T-helper 1 cell treated with Interleukin-12 subunit alpha and Interleukin-12 subunit beta and Interleukin-4 antibody, amounts not matched to agents 30 ng/mL and 1 ng/mL, for 36 hours (primary cell): ENCODE measurements around the gene NEDD4. TPM values are rescaled to one million over a fixed set of nuclear protein-coding genes. Genes with fewer than 3 reads are reported as not detected.
"Not testable (repeated sequence)": the region's sequence is repeated elsewhere in the genome, so short reads cannot be mapped to it uniquely, and the experiment has no call there.

Experiments
- intact Hi-C: fragments of 100-400 bp; cut with micrococcal nuclease; formaldehyde crosslinking; loops from one replicate; pipeline ENCODE4 v1.15.1; 2024
- total RNA-seq: library from RNA; stranded (reverse); gene quantifications from 2 replicates; pipeline ENCODE4 v1.2.3, GENCODE V29; 2022

NEDD4 gene
- total RNA-seq, 1 donor from 2014 or later, result 11.4 TPM

DNA sequence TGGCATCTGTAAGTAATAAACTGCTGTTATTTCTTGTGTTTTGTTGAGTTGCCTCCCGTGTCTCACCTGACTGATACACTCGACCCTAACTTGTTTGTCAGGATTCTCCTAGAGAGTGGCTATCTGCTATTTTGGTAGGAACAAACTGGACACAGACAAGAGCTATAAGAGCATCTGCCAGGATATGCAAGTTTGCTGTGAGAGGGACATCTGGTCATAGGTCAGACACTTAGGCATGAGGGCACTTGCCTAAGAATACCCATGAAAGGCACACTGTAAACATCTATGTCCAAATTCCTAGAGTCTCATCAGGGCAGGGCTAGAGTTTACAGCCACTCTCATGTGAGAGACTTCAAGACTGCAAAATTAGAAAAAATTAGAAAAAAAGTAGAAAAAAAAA lies 32.5 kb downstream of the NEDD4 start:
- intact Hi-C loops, result no loop called here

DNA sequence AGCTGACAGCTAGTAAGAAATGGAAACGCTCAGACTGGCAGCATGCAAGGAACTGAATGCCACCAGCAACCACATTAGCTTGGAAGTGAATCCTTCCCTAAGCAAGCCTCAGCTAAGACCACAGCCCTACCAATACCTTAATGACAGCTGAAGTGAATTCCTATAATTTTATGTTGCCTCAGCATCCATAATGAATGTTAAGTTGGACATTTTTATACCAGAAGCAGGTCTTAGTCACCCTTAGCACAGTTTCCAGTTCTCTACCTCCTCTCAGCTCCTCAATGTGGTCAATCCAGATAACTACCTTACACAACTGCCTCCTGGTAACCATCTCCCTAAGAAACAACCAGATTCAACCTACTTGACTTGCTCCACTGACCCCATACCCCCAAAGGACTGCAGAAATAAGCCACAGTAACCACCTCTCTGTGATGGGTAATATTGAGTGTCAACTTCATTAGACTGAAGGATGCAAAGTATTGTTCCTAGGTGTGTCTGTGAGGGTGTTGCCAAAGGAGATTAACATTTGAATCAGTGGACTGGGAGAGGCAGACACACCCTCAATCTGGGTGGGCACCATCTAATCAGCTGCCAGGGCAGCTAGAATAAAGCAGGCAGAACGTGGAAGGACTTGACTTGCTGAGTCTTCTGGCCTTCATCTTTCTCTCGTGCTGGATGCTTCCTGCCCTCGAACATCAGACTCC lies 33.5 kb downstream of the NEDD4 start:
- intact Hi-C loops, result no loop called here

DNA sequence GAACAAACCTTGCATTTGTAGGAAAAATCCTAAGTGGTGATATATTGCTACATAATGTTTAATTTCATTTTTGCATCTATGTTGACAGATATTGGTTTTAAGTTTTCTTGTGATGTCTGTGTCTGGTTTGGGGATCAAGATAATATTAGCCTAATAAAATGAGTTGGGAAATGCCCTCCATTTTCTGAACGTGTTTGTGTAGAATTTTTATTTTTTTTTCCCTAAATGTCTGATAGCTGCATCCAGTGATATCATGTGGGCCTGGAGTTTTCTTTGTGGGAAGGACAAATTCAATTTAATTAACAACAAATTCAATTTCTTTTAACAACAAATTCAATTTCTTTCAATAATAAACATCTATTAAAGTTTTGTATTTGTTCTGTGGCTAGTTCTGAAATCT lies 35.1 kb downstream of the NEDD4 start:
- intact Hi-C loops, result no loop called here

DNA sequence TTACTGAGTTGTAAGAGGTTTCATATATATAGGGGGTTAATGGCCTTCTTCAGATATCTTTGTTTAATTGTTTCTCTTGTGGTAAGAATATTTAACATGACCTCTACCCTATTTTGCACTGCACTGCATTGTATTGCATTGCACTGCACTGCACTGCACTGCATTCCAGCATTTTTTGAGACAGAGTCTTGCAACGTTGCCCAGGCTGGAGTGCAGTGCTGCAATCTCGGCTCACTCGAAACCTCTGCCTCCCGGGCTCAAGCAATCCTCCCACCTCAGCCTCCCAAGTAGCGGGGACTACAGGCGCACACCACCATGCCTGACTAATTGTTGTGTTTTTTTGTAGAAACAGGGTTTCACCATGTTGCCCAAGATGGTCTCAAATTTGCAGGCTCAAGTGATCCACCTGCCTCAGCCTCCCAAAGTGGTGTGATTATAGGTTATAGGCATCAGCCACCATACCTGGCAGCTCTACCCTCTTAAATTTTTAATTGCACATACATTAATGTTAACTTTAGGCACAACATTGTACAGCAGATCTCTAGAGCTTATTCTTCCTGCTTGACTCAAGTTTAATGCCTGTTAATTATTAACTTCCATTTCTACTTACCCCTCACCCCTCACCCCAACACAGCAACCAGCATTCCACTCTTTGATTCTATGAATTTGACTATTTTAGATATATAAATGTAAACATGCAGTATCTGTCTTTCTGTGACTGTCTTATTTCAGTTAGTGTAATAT lies 38.4 kb downstream of the NEDD4 start:
- intact Hi-C loops, result no loop called here

DNA sequence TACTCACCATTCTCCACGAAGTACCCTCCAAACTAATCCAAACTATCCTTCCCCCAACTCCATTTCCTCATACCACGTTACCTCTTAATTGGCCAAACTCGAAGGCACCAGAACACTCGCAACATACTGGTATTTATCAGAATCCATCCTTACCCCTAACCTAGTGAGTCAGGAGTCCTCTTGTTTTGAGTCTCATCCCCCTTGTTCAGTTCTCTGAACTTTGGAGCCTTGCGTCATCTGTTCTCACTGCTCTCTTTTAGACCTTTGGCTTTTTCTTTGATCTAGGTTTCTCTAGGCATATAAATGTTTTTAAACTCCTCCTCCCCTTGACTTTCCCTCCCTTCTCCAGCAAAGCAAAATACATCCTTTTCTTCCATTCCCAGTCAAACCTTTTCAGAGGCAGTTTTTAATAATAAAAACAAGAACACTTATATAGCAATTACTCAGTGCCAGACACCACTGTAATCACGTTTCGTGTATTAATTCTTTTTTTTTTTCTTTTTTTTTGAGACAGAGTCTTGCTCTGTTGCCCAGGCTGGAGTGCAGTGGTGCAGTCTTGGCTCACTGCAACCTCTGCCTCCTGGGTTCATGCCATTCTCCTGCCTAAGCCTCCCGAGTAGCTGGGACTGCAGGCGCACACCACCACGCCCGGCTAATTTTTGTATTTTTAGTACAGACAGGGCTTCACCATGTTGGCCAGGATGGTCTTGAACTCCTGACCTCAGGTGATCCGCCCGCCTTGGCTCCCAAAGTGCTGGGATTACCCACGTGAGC lies 40.7 kb downstream of the NEDD4 start:
- intact Hi-C loops, result not testable (repeated sequence)

DNA sequence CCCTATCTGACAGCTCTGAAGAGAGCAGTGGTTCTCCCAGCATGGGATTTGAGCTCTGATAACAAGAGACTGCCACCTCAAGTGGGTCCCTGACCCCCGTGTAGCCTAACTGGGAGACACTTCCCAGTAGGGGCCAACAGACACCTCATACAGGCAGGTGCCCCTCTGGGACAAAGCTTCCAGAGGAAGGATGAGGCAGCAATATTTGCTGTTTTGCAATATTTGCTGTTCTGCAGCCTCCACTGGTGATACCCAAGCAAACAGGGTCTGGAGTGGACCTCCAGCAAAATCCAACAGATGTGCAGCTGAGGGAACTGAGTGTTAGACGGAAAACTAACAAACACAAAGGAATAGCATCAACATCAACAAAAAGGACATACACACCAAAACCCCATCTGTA lies 48.8 kb downstream of the NEDD4 start:
- intact Hi-C loops, result not testable (repeated sequence)

DNA sequence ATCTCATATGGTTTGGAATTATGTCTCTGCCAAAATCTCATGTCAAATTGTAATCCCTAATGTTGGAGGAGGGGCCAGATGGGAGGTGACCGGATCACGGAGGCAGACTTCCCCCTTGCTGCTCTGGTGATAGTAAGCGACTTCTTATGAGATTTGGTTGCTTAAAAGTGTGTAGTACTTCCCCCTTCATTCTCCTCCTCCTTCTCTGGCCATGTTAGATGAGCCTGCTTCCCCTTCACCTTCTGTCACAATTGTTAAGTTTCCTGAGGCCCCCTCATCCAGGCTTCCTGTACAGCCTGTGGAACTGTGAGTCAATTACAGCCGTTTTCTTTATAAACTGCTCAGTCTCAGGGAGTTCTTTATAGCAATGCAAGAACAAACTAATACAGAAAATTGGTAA lies 51.1 kb downstream of the NEDD4 start:
- intact Hi-C loops, result no loop called here

DNA sequence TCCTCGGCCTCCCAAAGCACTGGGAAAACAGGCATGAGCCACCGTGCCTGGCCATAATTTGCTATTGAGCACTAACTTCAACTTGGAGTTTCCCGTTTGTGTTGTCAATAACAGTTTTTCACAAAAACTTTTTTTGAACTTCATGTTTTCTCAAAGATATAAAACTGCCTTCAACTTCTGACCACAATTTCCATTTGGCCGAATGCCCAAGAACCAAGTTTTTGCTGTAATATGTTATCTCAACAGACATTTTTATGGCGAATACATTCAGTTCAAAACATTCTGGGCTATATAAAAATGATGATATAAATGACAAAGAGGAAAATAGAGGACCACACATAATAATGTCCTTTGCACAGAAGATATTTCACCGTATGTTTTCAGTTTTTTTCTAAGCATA lies 56.4 kb downstream of the NEDD4 start:
- intact Hi-C loops, result no loop called here

DNA sequence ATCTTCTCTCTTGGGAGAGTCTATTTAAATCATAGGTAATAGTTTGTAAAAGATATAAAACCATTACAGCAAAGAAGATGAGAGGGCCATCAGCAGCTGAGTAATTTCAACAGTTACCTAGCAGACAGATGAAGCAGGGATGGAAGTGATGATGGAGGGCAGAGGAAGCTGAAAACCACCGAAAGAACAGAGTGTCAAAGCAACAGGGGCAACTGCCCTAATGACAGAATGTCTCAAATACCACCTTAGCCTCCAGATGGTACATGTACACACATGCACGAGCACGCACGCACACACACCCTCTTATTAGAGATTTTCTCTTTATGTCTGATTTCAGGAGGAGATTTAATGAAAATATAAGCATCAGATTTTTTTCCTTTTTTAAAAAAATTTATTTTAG lies 64.5 kb downstream of the NEDD4 start:
- intact Hi-C loops, result no loop called here

DNA sequence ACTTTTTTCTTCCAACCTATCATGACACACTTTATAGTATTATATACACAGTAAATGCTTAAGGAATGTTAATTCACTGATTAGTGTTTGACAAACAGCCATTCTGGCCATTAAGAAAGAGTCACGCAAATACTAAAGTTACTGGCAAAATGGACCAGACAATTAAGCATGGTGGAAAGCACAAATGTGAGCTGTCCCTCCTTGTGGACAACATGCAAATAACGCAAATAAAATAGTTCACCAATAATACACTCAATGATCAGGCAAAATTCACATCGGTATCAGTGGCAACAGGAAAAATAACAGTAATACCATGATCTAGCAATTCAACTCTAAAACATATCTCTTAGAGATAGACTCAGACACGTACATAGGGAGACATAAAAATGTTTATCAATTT lies 71.7 kb downstream of the NEDD4 start:
- intact Hi-C loops, result no loop called here

DNA sequence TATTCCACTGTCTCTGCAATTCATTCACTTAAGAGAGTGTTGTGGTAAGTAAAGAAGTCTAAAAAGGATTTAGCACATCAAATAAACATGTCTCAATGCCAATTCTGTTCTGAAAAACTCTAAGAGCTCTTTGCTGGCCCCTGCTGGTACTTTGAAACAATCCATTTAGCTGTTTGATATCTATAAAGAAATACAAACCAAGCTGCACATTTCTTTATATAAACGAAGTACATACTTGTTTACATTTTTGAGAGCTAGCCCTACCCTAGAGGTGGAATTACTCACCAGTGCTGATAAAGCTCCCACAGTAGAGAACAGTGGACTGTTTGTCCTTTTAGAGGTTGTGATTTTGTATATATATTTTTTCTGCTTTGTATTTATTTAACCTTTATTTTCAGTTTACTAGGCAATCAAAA lies 75.5 kb downstream of the NEDD4 start:
- intact Hi-C loops, result loop anchor here (5.0 kb wide), 2 partner anchors 134 to 271 kb away; no protein-coding TSS in a partner anchor

DNA sequence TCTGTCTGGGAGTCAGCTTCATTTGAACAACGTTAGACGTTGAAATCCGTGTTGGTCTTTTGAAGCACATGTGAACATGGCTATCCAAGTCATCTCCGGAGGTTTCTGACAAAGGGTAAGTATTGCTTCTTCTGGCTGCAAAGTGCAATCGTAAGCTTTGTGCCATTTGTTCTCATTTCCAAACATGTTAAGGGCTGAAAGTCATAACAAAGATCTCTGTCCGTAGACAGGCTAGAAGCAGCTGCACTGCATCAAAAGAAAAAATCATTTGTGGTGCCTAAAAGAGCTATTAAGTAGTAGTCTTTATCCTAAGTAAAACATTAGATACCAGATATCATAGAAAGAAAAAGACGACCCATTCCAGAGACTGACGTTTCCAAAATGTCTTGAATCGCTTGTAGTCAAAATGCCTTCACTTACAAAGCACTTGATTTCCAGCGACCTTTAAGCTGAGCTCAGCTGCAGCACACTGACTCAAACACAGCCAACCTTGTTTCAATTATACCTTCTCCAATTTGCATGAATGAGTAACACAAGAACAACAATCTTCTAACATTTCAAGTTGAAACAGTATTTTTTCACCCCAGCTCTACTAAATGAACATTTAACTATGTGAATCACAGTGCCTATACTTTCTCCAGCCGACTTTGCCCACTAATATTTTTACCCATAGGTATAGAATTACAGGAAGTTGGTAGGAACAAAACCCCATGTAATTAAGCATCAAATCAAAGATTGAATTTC lies 76.6 kb downstream of the NEDD4 start:
- intact Hi-C loops, result loop anchor here (5.0 kb wide), 2 partner anchors 135 to 270 kb away; no protein-coding TSS in a partner anchor

DNA sequence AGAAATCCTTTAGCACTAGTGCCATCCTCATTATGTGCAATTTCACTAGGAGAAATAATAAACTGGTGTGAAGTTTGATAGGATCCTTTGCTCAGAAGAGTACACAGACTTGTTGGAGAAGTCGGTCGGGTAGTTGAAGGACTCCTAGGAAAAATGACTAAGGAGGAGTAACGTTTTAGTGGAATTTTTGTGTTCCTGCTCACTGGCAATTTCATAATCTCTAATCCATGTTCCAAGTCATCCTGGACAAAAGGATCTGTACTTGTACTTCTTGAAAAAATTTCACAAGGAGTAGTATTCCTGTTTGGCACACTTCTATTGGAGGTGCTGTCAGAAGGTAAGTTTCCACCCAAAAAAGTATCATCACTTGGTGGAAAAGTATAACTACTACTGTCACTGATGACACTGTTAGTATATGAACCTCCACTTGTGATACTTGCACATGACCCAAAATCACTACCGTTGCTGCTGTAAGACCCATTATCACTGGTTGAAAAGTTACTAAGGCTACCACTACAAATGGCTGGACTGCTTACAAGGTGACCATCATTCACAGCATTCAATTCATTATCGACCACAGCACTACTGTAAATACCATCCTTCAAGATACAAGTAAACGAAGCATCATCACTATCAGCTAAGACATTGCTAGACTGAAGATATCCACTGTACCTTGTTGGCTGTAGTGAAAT lies 77.4 kb downstream of the NEDD4 start:
- intact Hi-C loops, result loop anchor here (5.0 kb wide), 2 partner anchors 136 to 269 kb away; no protein-coding TSS in a partner anchor

DNA sequence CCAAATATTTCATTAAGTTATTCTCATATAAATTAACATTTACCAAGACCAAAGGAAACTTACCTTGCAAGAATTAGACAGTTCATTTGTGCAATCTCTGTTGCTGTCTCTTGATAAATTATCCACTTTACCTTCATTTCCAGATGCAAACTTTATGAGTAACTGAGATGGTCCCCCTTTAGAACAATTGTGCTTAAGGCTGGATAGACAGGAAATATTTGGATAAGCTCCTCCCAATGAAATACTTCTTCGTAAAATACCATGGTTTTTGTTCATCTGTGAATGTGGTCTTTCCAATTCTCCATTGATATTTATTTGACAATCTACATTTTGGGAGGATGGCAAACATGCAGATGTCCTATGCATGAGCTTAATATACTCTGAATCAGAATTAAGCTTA lies 78.2 kb downstream of the NEDD4 start:
- intact Hi-C loops, result loop anchor here (5.0 kb wide), 2 partner anchors 137 to 268 kb away; no protein-coding TSS in a partner anchor

DNA sequence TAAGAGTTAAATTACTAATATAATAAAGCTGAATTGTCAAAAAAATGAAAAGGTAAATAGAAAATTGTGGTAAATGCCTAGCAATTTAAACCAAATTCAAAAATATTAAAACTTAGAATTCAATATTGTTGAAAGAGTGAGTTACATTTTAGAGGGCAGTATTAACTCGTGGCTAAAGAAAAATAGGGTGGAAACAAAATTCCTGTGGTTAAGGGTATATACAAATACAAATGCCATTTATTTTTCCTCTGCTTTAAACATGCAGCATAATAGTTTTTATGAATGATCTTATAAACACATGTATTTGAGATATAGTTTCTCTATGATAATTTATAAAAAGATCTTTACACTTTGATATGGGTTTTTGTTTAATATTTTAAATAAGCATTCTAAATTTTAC lies 79.0 kb downstream of the NEDD4 start:
- intact Hi-C loops, result no loop called here

DNA sequence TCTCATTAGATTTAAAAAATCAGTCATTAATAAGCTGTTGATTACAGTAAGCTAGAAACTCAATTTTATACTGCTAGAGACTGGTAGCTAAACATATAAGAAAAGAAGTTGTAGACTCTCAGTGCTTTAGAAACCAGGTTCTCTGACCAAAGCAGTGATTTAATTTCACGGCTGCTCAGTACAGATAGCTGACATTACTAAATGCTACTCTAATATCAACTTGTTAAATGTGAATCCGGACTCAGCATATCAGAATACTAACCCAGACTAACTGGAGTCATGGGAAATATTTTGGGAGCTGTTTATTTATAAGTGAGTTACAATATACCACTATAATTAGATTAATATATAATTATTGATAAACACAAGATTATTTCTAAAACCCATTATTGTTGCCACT lies 80.4 kb downstream of the NEDD4 start:
- intact Hi-C loops, result no loop called here

DNA sequence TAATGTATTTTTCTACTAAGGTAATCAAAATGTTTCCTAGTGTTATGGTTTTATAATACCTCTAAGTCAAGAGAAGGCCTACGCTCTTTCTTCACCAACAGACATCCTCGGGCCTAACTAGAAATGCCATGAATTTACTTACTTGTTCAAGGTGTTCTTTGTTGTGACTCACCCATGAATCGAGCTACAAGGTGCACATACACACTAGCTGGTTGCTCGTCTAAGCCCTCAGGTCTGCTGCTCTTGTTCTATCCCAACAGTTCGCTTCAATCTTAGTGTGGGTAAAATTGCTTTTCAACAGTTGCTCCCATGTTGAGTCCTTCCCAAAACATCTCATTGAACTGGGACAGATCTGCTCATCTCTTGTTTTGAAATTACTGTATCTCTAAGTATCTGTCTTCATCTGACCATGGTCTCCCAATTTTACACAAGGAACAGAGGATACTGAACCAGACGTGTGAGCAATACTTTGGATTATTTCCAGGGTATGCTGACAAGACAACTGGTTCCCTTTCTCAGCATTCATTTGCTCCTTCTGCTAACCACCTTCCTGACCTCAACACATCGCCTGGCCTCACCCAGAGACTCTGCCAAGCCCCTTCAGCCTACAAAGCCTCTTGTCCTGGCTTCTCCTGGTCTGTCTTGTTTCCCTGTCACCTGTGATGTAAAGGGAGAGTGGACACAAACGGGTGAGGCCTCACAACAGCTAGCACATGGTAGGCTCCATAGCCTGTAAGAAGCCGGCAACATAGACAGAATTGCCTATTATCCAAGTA lies 84.2 kb downstream of the NEDD4 start:
- intact Hi-C loops, result no loop called here

DNA sequence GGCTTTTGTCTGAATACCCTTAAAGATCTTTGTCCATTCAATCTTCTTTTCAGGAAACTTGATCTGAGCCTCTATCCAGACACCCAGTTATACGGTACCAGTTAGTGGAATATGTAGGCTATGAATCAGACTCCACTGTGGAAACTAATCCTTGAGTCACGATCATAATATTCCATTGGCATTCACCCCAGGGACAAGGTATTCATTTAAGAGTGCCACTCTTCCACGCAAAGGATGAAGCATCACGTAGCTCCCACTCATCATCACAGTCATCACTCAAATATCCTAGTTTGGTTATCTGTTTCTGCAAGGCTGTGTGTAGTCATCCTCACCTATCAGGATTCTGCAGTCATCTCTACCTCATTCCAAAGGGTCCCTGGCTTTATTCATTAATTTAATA lies 85.6 kb downstream of the NEDD4 start:
- intact Hi-C loops, result no loop called here

DNA sequence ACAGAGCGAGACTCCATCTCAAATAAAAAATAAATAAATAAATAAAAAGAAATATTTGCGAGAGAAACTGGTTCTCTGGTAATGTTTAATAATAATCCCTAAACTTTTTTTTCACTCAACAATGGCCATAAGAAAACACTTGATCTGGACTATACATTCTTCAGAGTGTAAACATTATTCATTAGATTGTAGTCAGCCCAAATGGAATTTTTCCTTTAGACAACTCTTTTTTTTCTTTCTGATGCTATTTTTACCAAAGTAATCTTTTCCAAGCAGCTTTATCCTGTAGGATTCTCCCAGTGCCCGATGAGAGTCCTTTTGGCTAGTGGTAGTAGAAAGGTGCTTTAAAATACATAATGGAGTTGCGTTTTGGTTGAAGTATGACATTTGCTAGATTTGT lies 90.4 kb downstream of the NEDD4 start:
- intact Hi-C loops, result no loop called here

DNA sequence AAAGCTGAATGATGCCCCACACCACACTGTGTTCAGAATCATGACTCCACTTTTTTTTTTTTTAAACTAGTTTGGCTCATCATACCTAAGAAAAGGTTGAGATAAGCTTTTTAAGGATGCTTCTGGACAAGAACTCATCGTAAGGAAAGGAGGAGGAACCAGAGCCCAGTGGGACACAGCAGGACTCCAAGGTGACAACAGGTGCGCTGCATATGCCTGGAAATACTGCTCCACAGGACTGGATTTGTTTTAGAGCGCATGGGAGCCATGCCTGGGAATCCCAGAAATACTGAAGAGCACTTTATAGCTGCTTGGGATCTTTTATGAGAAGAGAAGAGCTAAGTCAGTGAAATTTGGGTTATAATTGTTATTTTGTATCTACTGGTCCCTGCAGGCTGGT lies 93.4 kb downstream of the NEDD4 start:
- intact Hi-C loops, result no loop called here
